HepG2 (cell line): ENCODE results near the gene HIF3A. TPM values are rescaled to one million over a fixed set of nuclear protein-coding genes. Genes with fewer than 3 reads are reported as not detected.

Experiments
- ATAC-seq: fragments of 200-7000 bp; cut with Tn5 transposase; 3 replicates; pipeline ENCODE4 v1.9.1; 2020; ENCODE audit warnings: mild to moderate bottlenecking, moderate library complexity
- BruUV-seq: library from RNA; stranded (reverse); fragments of 400-500 nt; replicated peaks from 2 replicates; lab custom pipeline; 2021; lab: Mats Ljungman, UMichigan
- CTCF ChIA-PET: fragments of 300-600 bp; formaldehyde crosslinking; extraction: SDS; loops from one replicate; lab custom pipeline; 2021; ENCODE audit warnings: low total read pairs, inconsistent platforms, low intra/inter-chr PET ratio; lab: Yijun Ruan, JAX
- POLR2A ChIA-PET: fragments of 350-600 bp; sonication (Branson Sonifier 250); formaldehyde crosslinking; loops from one replicate; lab custom pipeline; 2020; ENCODE audit warnings: antibody characterized with exemption, inconsistent platforms; lab: Yijun Ruan, JAX
- DNase-seq: peaks from one replicate; pipeline ENCODE4 v3.0.0-alpha.2; 2015; ENCODE audit warnings: low spot score
- FAIRE-seq: peaks from 3 replicates; lab custom pipeline; 2011; peaks lifted over from hg19 to GRCh38; lab: Jason Lieb, UNC
- H2AFZ ChIP-seq: one replicate; pipeline ENCODE4 v1.6.1; 2011; ENCODE audit warnings: low read length, inconsistent platforms
- H3K27ac ChIP-seq: fragments of 300-600 bp; 3 replicates; pipeline ENCODE4 v1.8.0; 2011; ENCODE audit warnings: mixed run types, mild to moderate bottlenecking, mixed read lengths, low read length, inconsistent platforms; ENCODE audit not compliant: insufficient read depth; ENCODE audit errors: extremely low read length
- H3K27me3 ChIP-seq, 2 experiments: fragments of 200-600 bp in 1 of 2; 2 replicates in 1 of 2; 3 replicates in 1 of 2; pipeline versions ENCODE4 v1.6.0 to v1.8.0; 2011; ENCODE audit warnings: low read length in 2 of 2, mild to moderate bottlenecking in 2 of 2, moderate library complexity in 2 of 2, inconsistent platforms in 1 of 2; ENCODE audit not compliant: insufficient read depth in 2 of 2, control insufficient read depth in 1 of 2
- H3K36me3 ChIP-seq, 2 experiments: fragments of 200-600 bp in 1 of 2; replicated peaks in 1 of 2; 2 replicates in 1 of 2; 3 replicates in 1 of 2; pipeline versions ENCODE4 v1.5.1 to v1.8.0; 2011; ENCODE audit warnings: low read length in 2 of 2, inconsistent platforms in 1 of 2; ENCODE audit not compliant: insufficient read depth in 2 of 2, control insufficient read depth in 1 of 2
- H3K4me1 ChIP-seq: 2 replicates; pipeline ENCODE4 v1.5.1; 2012; ENCODE audit warnings: low read length, inconsistent platforms; ENCODE audit not compliant: insufficient read depth
- H3K4me2 ChIP-seq: 2 replicates; pipeline ENCODE4 v1.6.0; 2011; ENCODE audit warnings: low read depth, low read length, inconsistent platforms
- H3K4me3 ChIP-seq, 3 experiments: fragments of 200-600 bp in 1 of 3; sonication (generic), shearing (Covaris generic) in 1 of 3; replicated peaks in 1 of 3; 2 replicates each; pipeline ENCODE4 v1.5.1; 2011 to 2016; ENCODE audit warnings: low read length in 3 of 3, inconsistent platforms in 2 of 3, low read depth in 2 of 3, mild to moderate bottlenecking in 2 of 3, control low read depth in 1 of 3, mixed read lengths in 1 of 3; ENCODE audit not compliant: insufficient read depth in 1 of 3
- H3K79me2 ChIP-seq: one replicate; pipeline ENCODE4 v1.6.1; 2011; ENCODE audit warnings: low read length, inconsistent platforms; ENCODE audit not compliant: insufficient read depth
- H3K9ac ChIP-seq: 2 replicates; pipeline ENCODE4 v1.6.0; 2011; ENCODE audit warnings: mild to moderate bottlenecking, low read depth, low read length, inconsistent platforms; ENCODE audit not compliant: insufficient read depth
- H3K9me3 ChIP-seq: 2 replicates; pipeline ENCODE4 v1.5.1; 2012; ENCODE audit warnings: mild to moderate bottlenecking, low read length
- H4K20me1 ChIP-seq: 2 replicates; pipeline ENCODE4 v1.6.0; 2011; ENCODE audit warnings: inconsistent platforms, mild to moderate bottlenecking, low read length, moderate library complexity; ENCODE audit not compliant: insufficient read depth
- CEBPG ChIP-seq: IDR thresholded peaks from 2 replicates; pipeline ENCODE4 v1.6.1; 2016
- FUBP1 ChIP-seq: sonication (generic); formaldehyde crosslinking; IDR thresholded peaks from 2 replicates; pipeline ENCODE4 v1.5.1; 2020; ENCODE audit warnings: missing genetic modification reagents, mild to moderate bottlenecking, borderline replicate concordance
- GABPA ChIP-seq, 2 experiments: IDR thresholded peaks; 2 replicates each; pipeline ENCODE4 v1.6.1; 2011 to 2016; ENCODE audit warnings: low read depth in 2 of 2, low read length in 1 of 2, missing biosample characterization in 1 of 2, missing genetic modification characterization in 1 of 2
- NAIF1 ChIP-seq: sonication (generic); formaldehyde crosslinking; IDR thresholded peaks from 2 replicates; pipeline ENCODE4 v1.5.0; 2020; ENCODE audit warnings: mild to moderate bottlenecking, missing genetic modification reagents, borderline replicate concordance
- ZIK1 ChIP-seq: sonication (generic); formaldehyde crosslinking; IDR thresholded peaks from 2 replicates; pipeline ENCODE4 v1.5.0; 2020; ENCODE audit warnings: mild to moderate bottlenecking, low read depth, missing genetic modification reagents, borderline replicate concordance
- WGBS: methylation state at CpG from one replicate; pipeline ENCODE4 v1.1.6; 2017; ENCODE audit warnings: low lambda C conversion rate; 5-methylcytosine and 5-hydroxymethylcytosine counted together
- in situ Hi-C: cut with HindIII; loops from 2 replicates; pipeline ENCODE4 v1.10.0; 2017; ENCODE audit warnings: low pct_unique_long_range_greater_than_20kb; ENCODE audit not compliant: extremely low pct_ligation_motif_present
- intact Hi-C: fragments of 100-400 bp; cut with micrococcal nuclease; formaldehyde crosslinking; loops from one replicate; pipeline ENCODE4 v1.10.0; 2022; ENCODE audit not compliant: unreplicated experiment
- polyA plus RNA-seq, 8 experiments: library from polyadenylated mRNA; depleted of rRNA in 3 of 8; stranded (reverse) in 7 of 8; unstranded in 1 of 8; fragments of >200 nt; fragmentation: Illumina TruSeq in 4 of 8; extraction: Trizol in 4 of 8; gene quantifications; 2 replicates each; pipeline versions ENCODE4 v1.2.1 to v1.2.3, GENCODE V29; 2011 to 2016; ENCODE audit warnings: low read depth in 4 of 8, missing spikeins in 1 of 8, mixed read lengths in 1 of 8; ENCODE audit not compliant: insufficient read depth in 1 of 8
- total RNA-seq, 5 experiments: library from RNA; depleted of rRNA; stranded (reverse); fragments of >200 nt; fragmentation: Illumina TruSeq; extraction: Trizol; gene quantifications; 2 replicates each; pipeline ENCODE4 v1.2.3, GENCODE V29; 2016; ENCODE audit warnings: low read depth in 1 of 5
- TF ChIP-seq, protein P1 (sequence below): sonication (generic); formaldehyde crosslinking; conservative IDR thresholded peaks from 2 replicates; pipeline ENCODE4 v1.8.1; 2023; ENCODE audit warnings: missing genetic modification reagents

The HIF3A gene
- total and polyA plus RNA-seq, 2 of the 13 experiments (the other 11 are each of a cell fraction or from before 2014, with no cell fraction given), result 0.09 to 0.22 TPM

GRCh38 chr19:46381756-46382345 lies 85.0 kb downstream of the HIF3A start:
- H3K36me3 ChIP-seq, result peaks cover 14 to 77% of the 10 kb centered on the region in 2 experiments
- no peak overlapping the region for H2AFZ ChIP-seq
- no TSS peak for BruUV-seq
- no peak for FAIRE-seq
- H3K27ac ChIP-seq, result no peak overlapping the region
- no peaks in the 10 kb centered on the region for H4K20me1 ChIP-seq
- H3K79me2 ChIP-seq, result no peaks in the 10 kb centered on the region
- ATAC-seq, result no peak
- H3K4me2 ChIP-seq, result no peak overlapping the region
- H3K9ac ChIP-seq, result no peak overlapping the region
- WGBS, result over 99% methylated on average over 15 of the region's 15 CpGs
- intact Hi-C loops, result no loop called here
- ChIA-PET POLR2A (no interaction called here), CTCF (no interaction called here)
- no peak for DNase-seq
- no peaks in the 10 kb centered on the region for H3K27me3 ChIP-seq
- H3K4me1 ChIP-seq, result peaks cover 11% of the 10 kb centered on the region
- no peaks in the 10 kb centered on the region for H3K9me3 ChIP-seq
- TF ChIP-seq ZIK1 (CRISPR knock-in tag) (no peak), GABPA (IDR thresholded peaks at IDR 0.05; ENCODE audit: low read depth, low read length) (no peak), GABPA (CRISPR knock-in tag; IDR thresholded peaks at IDR 0.05; ENCODE audit: low read depth) (no peak), NAIF1 (no peak), FUBP1 (CRISPR knock-in tag) (no peak), CEBPG (CRISPR knock-in tag) (no peak)
- TF ChIP-seq, protein P1, sequence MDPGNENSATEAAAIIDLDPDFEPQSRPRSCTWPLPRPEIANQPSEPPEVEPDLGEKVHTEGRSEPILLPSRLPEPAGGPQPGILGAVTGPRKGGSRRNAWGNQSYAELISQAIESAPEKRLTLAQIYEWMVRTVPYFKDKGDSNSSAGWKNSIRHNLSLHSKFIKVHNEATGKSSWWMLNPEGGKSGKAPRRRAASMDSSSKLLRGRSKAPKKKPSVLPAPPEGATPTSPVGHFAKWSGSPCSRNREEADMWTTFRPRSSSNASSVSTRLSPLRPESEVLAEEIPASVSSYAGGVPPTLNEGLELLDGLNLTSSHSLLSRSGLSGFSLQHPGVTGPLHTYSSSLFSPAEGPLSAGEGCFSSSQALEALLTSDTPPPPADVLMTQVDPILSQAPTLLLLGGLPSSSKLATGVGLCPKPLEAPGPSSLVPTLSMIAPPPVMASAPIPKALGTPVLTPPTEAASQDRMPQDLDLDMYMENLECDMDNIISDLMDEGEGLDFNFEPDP (CRISPR knock-in tag), result no peak
- in situ Hi-C loops, result no loop called here
- no peak overlapping the region for H3K4me3 ChIP-seq
